Kidney (tissue), 14 donors: ENCODE results near the gene CLMN. TPM values are rescaled to one million over a fixed set of nuclear protein-coding genes. Genes with fewer than 3 reads are reported as not detected.
A peak's percentile ranks its signal among the peaks of the same experiment; 100 is the strongest.

Experiments
- DNase-seq, 5 donors: peaks; one replicate each; pipeline ENCODE4 v3.0.0-alpha.2; 2013 to 2020
- FAIRE-seq: peaks from 2 replicates; lab custom pipeline; 2012; peaks lifted over from hg19 to GRCh38; lab: Jason Lieb, UNC
- H3K27ac ChIP-seq, 2 donors: one replicate each; pipeline ENCODE4 v1.7.0; 2013; ENCODE audit warnings: low read depth in 2 of 2, low read length in 2 of 2, inconsistent platforms in 1 of 2
- H3K27me3 ChIP-seq: one replicate; pipeline ENCODE4 v1.7.1; 2013; ENCODE audit warnings: low read length, inconsistent platforms; ENCODE audit not compliant: control insufficient read depth, insufficient read depth
- H3K36me3 ChIP-seq, 3 donors: one replicate each; pipeline versions ENCODE4 v1.7.0 to v1.7.1; 2013; ENCODE audit warnings: low read length in 3 of 3, control low read depth in 1 of 3, inconsistent platforms in 1 of 3; ENCODE audit not compliant: insufficient read depth in 3 of 3, control insufficient read depth in 2 of 3
- H3K4me1 ChIP-seq, 3 donors: one replicate each; pipeline versions ENCODE4 v1.7.0 to v1.7.1; 2013; ENCODE audit warnings: low read length in 3 of 3, inconsistent platforms in 1 of 3, low read depth in 1 of 3; ENCODE audit not compliant: control insufficient read depth in 2 of 3, insufficient read depth in 2 of 3
- H3K4me3 ChIP-seq, 3 donors: one replicate each; pipeline versions ENCODE4 v1.7.0 to v1.8.1; 2013; ENCODE audit warnings: low read length in 3 of 3, control low read depth in 1 of 3, inconsistent platforms in 1 of 3
- H3K9ac ChIP-seq, 3 donors: one replicate each; pipeline versions ENCODE4 v1.7.0 to v1.7.1; 2013; ENCODE audit warnings: low read length in 3 of 3, control low read depth in 1 of 3, inconsistent platforms in 1 of 3
- H3K9me3 ChIP-seq, 3 donors: one replicate each; pipeline versions ENCODE4 v1.7.0 to v1.7.1; 2013; ENCODE audit warnings: low read length in 3 of 3, control low read depth in 1 of 3, inconsistent platforms in 1 of 3; ENCODE audit not compliant: control insufficient read depth in 2 of 3, insufficient read depth in 1 of 3
- intact Hi-C: fragments of 100-400 bp; cut with DNase I; formaldehyde crosslinking; loops from one replicate; pipeline ENCODE4 v1.11.1; 2022
- polyA plus RNA-seq: library from polyadenylated mRNA; stranded (reverse); fragments of 350-450 nt; fragmentation: Illumina TruSeq; extraction: RNeasy Lipid Tissue Mini Kit (QIAGEN cat#74804); gene quantifications from one replicate; pipeline ENCODE4 v1.2.3, GENCODE V29; 2014; ENCODE audit warnings: low read depth, low replicate concordance; ENCODE audit not compliant: insufficient read depth
- total RNA-seq: library from RNA; stranded (reverse); fragmentation: NEBNext Ultra II Directional; extraction: Animal tissue kit (Norgen Biotek cat#: 25700); gene quantifications from one replicate; pipeline ENCODE4 v1.2.1, GENCODE V29; 2021
- TF ChIP-seq, protein P1 (sequence below): IDR thresholded peaks from 3 replicates; pipeline ENCODE4 v1.5.1; 2012; ENCODE audit warnings: mild to moderate bottlenecking, moderate library complexity, borderline replicate concordance; ENCODE audit not compliant: insufficient read depth; ENCODE audit errors: extremely low read depth
- donor health status: control.
- donor health status: control.
- donor health status: control.
- donor health status: control.
- donor health status: control.
- donor health status: DM: yes; HTN: yes; CAD: no.
- donor health status: Normal renal cell carcinoma (clear cell type).

Gene CLMN
- total and polyA plus RNA-seq, 2 donors from 2014 or later = 33.1 to 151 TPM

GRCh38 chr14:95341115-95341514 is 21.4 kb upstream of the CLMN start:
- TF ChIP-seq, protein P1, sequence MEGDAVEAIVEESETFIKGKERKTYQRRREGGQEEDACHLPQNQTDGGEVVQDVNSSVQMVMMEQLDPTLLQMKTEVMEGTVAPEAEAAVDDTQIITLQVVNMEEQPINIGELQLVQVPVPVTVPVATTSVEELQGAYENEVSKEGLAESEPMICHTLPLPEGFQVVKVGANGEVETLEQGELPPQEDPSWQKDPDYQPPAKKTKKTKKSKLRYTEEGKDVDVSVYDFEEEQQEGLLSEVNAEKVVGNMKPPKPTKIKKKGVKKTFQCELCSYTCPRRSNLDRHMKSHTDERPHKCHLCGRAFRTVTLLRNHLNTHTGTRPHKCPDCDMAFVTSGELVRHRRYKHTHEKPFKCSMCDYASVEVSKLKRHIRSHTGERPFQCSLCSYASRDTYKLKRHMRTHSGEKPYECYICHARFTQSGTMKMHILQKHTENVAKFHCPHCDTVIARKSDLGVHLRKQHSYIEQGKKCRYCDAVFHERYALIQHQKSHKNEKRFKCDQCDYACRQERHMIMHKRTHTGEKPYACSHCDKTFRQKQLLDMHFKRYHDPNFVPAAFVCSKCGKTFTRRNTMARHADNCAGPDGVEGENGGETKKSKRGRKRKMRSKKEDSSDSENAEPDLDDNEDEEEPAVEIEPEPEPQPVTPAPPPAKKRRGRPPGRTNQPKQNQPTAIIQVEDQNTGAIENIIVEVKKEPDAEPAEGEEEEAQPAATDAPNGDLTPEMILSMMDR = no peak
- no peak for FAIRE-seq
- Histone ChIP-seq H3K4me3 (no peak overlapping the region), H3K27ac (no peak overlapping the region), H3K9me3 (no peaks in the 10 kb centered on the region), H3K36me3 (no peaks in the 10 kb centered on the region), H3K4me1 (peaks cover 0 to 11% (median 5%) of the 10 kb centered on the region in 3 donors), H3K9ac (no peak overlapping the region), H3K27me3 (no peaks in the 10 kb centered on the region)
- intact Hi-C loops = no loop called here
- no peak for DNase-seq

GRCh38 chr14:95340201-95340697 is 20.5 kb upstream of the CLMN start:
- peak in 1 of 5 donors; percentile 13 for DNase-seq
- no peaks in the 10 kb centered on the region for H3K9me3 ChIP-seq
- FAIRE-seq = no peak
- intact Hi-C loops = no loop called here
- H3K9ac ChIP-seq = no peak overlapping the region
- H3K36me3 ChIP-seq = no peaks in the 10 kb centered on the region
- TF ChIP-seq, protein P1 = no peak
- H3K27ac ChIP-seq = peak overlapping the region; percentile 53 to 57
- no peaks in the 10 kb centered on the region for H3K27me3 ChIP-seq
- peaks cover 0 to 11% (median 5%) of the 10 kb centered on the region in 3 donors for H3K4me1 ChIP-seq
- H3K4me3 ChIP-seq = peak overlapping the region in 1 of 3 donors; percentile 7

DNA sequence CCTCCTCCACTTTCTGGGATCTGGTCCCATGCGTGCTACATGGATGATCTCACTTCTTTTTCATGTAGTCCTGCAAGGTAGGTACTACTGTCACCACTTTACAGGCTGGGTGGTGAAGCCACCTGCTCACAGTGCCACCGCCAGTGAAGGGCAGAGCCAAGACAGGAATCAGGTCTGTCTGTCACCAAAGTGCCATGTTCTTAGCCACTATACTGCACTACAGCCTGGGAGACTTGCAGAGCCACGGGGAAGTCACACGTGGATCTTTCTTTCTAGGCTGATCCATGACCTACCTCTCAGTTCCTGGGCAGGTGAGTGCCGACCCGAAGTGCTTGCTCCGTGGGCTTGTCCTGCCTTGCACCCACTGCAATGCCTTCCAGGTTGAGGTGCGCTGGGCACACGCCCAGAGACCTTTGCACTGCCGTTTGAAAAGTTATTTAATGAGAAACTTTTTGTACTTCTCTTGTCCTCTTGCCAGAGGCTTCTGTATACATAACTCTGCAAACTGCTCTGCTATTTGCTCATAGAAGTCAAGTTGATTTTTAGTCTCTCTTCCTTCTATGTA is 19.7 kb upstream of the CLMN start:
- TF ChIP-seq, protein P1 = no peak
- peak overlapping the region in 1 of 2 donors; percentile 79 for H3K27ac ChIP-seq
- peaks cover 0 to 11% (median 5%) of the 10 kb centered on the region in 3 donors for H3K4me1 ChIP-seq
- DNase-seq = no peak
- no peak for FAIRE-seq
- intact Hi-C loops = no loop called here
- no peaks in the 10 kb centered on the region for H3K27me3 ChIP-seq
- no peaks in the 10 kb centered on the region for H3K36me3 ChIP-seq
- no peaks in the 10 kb centered on the region for H3K9me3 ChIP-seq
- H3K9ac ChIP-seq = no peak overlapping the region
- peak overlapping the region in 1 of 3 donors; percentile 20 for H3K4me3 ChIP-seq

DNA sequence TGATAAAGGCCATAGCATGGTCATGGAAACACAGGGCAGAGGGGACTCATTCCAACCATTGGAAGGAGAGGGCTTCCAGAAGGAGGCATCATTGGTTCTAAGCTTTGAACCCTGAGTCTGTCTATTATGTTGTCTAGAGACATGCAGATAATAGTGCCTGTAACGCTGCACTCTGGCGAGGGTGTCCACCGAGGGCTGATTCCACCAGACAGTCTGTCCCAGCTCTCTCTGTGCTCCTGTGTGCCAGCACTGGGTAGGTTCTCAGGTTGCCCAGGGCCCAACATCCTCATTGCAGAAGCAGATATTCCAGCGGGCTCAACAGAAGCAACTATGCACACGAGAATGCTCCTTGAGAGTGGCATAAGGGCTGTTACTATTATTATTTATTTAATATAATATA is 18.7 kb upstream of the CLMN start:
- no peak overlapping the region for H3K9ac ChIP-seq
- peaks cover 0 to 11% (median 5%) of the 10 kb centered on the region in 3 donors for H3K4me1 ChIP-seq
- TF ChIP-seq, protein P1 = no peak
- H3K27me3 ChIP-seq = no peaks in the 10 kb centered on the region
- no peak for FAIRE-seq
- H3K9me3 ChIP-seq = no peaks in the 10 kb centered on the region
- intact Hi-C loops = no loop called here
- no peak overlapping the region for H3K4me3 ChIP-seq
- no peak for DNase-seq
- no peak overlapping the region for H3K27ac ChIP-seq
- H3K36me3 ChIP-seq = no peaks in the 10 kb centered on the region
